ENCODE measurements around the gene ISYNA1. TPM values are rescaled to one million over a fixed set of nuclear protein-coding genes. Genes with fewer than 3 reads are reported as not detected.

The ISYNA1 gene
- total and polyA plus RNA-seq, 2 of the 13 experiments (the other 11 are each of a cell fraction or from before 2014, with no cell fraction given): 29.6 to 48.5 TPM

GRCh38 chr19:18478545-18479311 is 40.8 kb upstream of the ISYNA1 start (continued):
- TF ChIP-seq ZBTB33 (CRISPR knock-in tag; IDR thresholded peaks at IDR 0.05) (peak; percentile 75), CBX1 (IDR thresholded peaks at IDR 0.05; ENCODE audit: low read depth) (peak; percentile 55), ZNF10 (CRISPR knock-in tag; IDR thresholded peaks at IDR 0.05; ENCODE audit: borderline replicate concordance, low read depth) (no peak), RBM22 (optimal IDR thresholded peaks at IDR 0.05; ENCODE audit: low read length) (no peak), TERF1 (CRISPR knock-in tag; IDR thresholded peaks at IDR 0.05) (no peak), KDM4B (CRISPR knock-in tag; IDR thresholded peaks at IDR 0.05) (peak; percentile 92), NR0B2 (CRISPR knock-in tag; IDR thresholded peaks at IDR 0.05) (no peak), ZMAT5 (CRISPR knock-in tag; IDR thresholded peaks at IDR 0.05; ENCODE audit: borderline replicate concordance, low read depth) (no peak), SKI (IDR thresholded peaks at IDR 0.05; ENCODE audit: partially characterized antibody) (no peak), FOSL2 (CRISPR knock-in tag; IDR thresholded peaks at IDR 0.05) (peak; percentile 84), ARID3A (IDR thresholded peaks at IDR 0.05; ENCODE audit: low read depth, low read length) (no peak), SMAD9 (CRISPR knock-in tag; IDR thresholded peaks at IDR 0.05) (no peak), GABPA (IDR thresholded peaks at IDR 0.05; ENCODE audit: low read depth, low read length) (peak; percentile 74), GABPA (CRISPR knock-in tag; IDR thresholded peaks at IDR 0.05; ENCODE audit: low read depth) (peak; percentile 95), ZNF644 (CRISPR knock-in tag; IDR thresholded peaks at IDR 0.05; ENCODE audit: low read depth) (peak; percentile 87), ZNF784 (CRISPR knock-in tag; IDR thresholded peaks at IDR 0.05; ENCODE audit: borderline replicate concordance) (peak; percentile 13; the same call in 1 of the 2 replicates), NFIC (IDR thresholded peaks at IDR 0.05; ENCODE audit: low read length) (no peak), ZNF7 (CRISPR knock-in tag; IDR thresholded peaks at IDR 0.05) (peak; percentile 27; the same call in 1 of the 2 replicates), MTA3 (CRISPR knock-in tag; IDR thresholded peaks at IDR 0.05) (no peak), ZNF160 (CRISPR knock-in tag; IDR thresholded peaks at IDR 0.05) (peak; percentile 45; the same call in 1 of the 2 replicates), DRAP1 (CRISPR knock-in tag; IDR thresholded peaks at IDR 0.05) (peak; percentile 57), BRF2 (CRISPR knock-in tag; IDR thresholded peaks at IDR 0.05) (no peak)
